ENCODE measurements around the gene IGDCC3.

DNA sequence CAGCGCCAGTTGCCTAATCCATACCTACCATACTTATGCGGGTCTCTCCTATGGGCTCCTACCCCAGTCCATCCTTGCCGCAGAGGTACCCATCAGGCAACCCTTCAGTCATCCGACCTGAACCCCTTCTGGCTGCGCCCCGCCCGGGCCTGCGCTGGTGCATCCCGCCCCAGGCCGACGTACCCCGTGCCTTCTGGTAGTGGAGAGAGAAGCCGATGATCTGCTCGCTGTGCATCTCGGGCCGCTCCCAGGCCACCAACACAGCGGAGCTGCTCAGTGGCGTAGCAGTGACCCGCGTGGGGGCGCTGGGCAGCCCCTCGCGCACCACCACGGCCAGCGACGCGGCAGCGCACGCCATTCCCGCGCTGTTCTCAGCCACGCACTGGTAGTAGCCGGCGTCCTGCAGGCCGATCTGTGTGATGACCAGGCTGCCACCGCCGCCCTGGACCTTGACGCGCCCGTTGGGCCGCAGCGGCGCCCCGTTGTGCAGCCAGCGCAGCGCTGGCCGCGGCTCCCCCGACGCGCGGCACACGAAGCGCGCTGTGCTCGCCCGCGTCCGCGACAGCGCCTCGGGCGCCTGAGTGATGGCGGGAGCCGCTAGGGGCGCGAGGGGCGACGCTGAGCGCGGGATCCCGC, 17.9 kb upstream of the IGDCC3 start:
- TF ChIP-seq, protein P1, sequence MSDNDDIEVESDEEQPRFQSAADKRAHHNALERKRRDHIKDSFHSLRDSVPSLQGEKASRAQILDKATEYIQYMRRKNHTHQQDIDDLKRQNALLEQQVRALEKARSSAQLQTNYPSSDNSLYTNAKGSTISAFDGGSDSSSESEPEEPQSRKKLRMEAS (IDR thresholded peaks at IDR 0.05; ENCODE audit: low read depth, low read length): no peak
- no peak for TF ChIP-seq CTCF (IDR thresholded peaks at IDR 0.05; ENCODE audit: low read depth, low read length)

Measured in NB4 (cell line).